ENCODE data around the gene DOCK8. TPM values are rescaled to one million over a fixed set of nuclear protein-coding genes. Genes with fewer than 3 reads are reported as not detected.

Gene DOCK8
- polyA plus RNA-seq, 1 donor (not counting 4 experiments of a cell fraction or from before 2014, with no cell fraction given) = 1.5 TPM

GRCh38 chr9:250625-251024 is 36.0 kb downstream of the DOCK8 start:
- DNase-seq (ENCODE audit: low read depth, low spot score) = no peak
- Histone ChIP-seq H3K4me3 (ENCODE audit: control insufficient read depth in 2 of 3, extremely low read depth in 1 of 3, insufficient read depth in 2 of 3, low read depth in 1 of 3, low read length in 3 of 3) (no peak overlapping the region), H3K4me1 (ENCODE audit: control insufficient read depth, extremely low read depth, insufficient read depth, low read length) (peaks cover 4% of the 10 kb centered on the region), H3K27me3 (ENCODE audit: control insufficient read depth, extremely low read depth, insufficient read depth, low read length) (no peaks in the 10 kb centered on the region), H3K9me3 (ENCODE audit: control insufficient read depth, low read depth, low read length) (no peaks in the 10 kb centered on the region), H3K79me2 (ENCODE audit: control insufficient read depth, insufficient read depth, low read length) (no peaks in the 10 kb centered on the region), H3K4me2 (ENCODE audit: control insufficient read depth, extremely low read depth, insufficient read depth, low read depth, low read length) (no peak overlapping the region), H3K27ac (ENCODE audit: control insufficient read depth, insufficient read depth, low read length) (no peak overlapping the region), H3K9me1 (ENCODE audit: control insufficient read depth, extremely low read depth, insufficient read depth, low read length) (no peaks in the 10 kb centered on the region), H3K36me3 (ENCODE audit: control insufficient read depth in 2 of 2, extremely low read depth in 1 of 2, insufficient read depth in 2 of 2, low read length in 2 of 2) (no peaks in the 10 kb centered on the region), H2AFZ (ENCODE audit: control insufficient read depth, low read length) (no peak overlapping the region), H4K20me1 (ENCODE audit: control insufficient read depth, extremely low read depth, insufficient read depth, low read length) (no peaks in the 10 kb centered on the region), H3K9ac (ENCODE audit: control insufficient read depth, extremely low read depth, insufficient read depth, low read length) (no peak overlapping the region)
- FAIRE-seq = no peak
- dilution Hi-C loops (cut with MboI; ENCODE audit: extremely low pct_ligation_motif_present, low sequenced_read_pairs) = no loop called here
- TF ChIP-seq EZH2 (IDR thresholded peaks at IDR 0.05; ENCODE audit: low read length) = no peak
- TF ChIP-seq CTCF (optimal IDR thresholded peaks at IDR 0.05 in 1 of 3, IDR thresholded peaks at IDR 0.05 in 1 of 3, conservative IDR thresholded peaks at IDR 0.05 in 1 of 3; ENCODE audit: extremely low read depth in 1 of 3, insufficient read depth in 2 of 3, low read length in 3 of 3) = no peak

GRCh38 chr9:251398-251797 is 36.7 kb downstream of the DOCK8 start:
- H2AFZ ChIP-seq (ENCODE audit: control insufficient read depth, low read length) = no peak overlapping the region
- H3K9ac ChIP-seq (ENCODE audit: control insufficient read depth, extremely low read depth, insufficient read depth, low read length) = no peak overlapping the region
- FAIRE-seq (no peak), DNase-seq (ENCODE audit: low read depth, low spot score) (no peak)
- no peaks in the 10 kb centered on the region for H3K27me3 ChIP-seq (ENCODE audit: control insufficient read depth, extremely low read depth, insufficient read depth, low read length)
- H3K4me2 ChIP-seq (ENCODE audit: control insufficient read depth, extremely low read depth, insufficient read depth, low read depth, low read length) = no peak overlapping the region
- H3K4me3 ChIP-seq (ENCODE audit: control insufficient read depth in 2 of 3, extremely low read depth in 1 of 3, insufficient read depth in 2 of 3, low read depth in 1 of 3, low read length in 3 of 3) = no peak overlapping the region
- no peaks in the 10 kb centered on the region for H3K9me1 ChIP-seq (ENCODE audit: control insufficient read depth, extremely low read depth, insufficient read depth, low read length)
- peaks cover 4% of the 10 kb centered on the region for H3K4me1 ChIP-seq (ENCODE audit: control insufficient read depth, extremely low read depth, insufficient read depth, low read length)
- dilution Hi-C loops (cut with MboI; ENCODE audit: extremely low pct_ligation_motif_present, low sequenced_read_pairs) = no loop called here
- no peaks in the 10 kb centered on the region for H3K36me3 ChIP-seq (ENCODE audit: control insufficient read depth in 2 of 2, extremely low read depth in 1 of 2, insufficient read depth in 2 of 2, low read length in 2 of 2)
- H3K27ac ChIP-seq (ENCODE audit: control insufficient read depth, insufficient read depth, low read length) = no peak overlapping the region
- no peaks in the 10 kb centered on the region for H3K9me3 ChIP-seq (ENCODE audit: control insufficient read depth, low read depth, low read length)
- H3K79me2 ChIP-seq (ENCODE audit: control insufficient read depth, insufficient read depth, low read length) = no peaks in the 10 kb centered on the region
- TF ChIP-seq EZH2 (IDR thresholded peaks at IDR 0.05; ENCODE audit: low read length) (no peak), CTCF (optimal IDR thresholded peaks at IDR 0.05 in 1 of 3, IDR thresholded peaks at IDR 0.05 in 1 of 3, conservative IDR thresholded peaks at IDR 0.05 in 1 of 3; ENCODE audit: extremely low read depth in 1 of 3, insufficient read depth in 2 of 3, low read length in 3 of 3) (no peak)
- H4K20me1 ChIP-seq (ENCODE audit: control insufficient read depth, extremely low read depth, insufficient read depth, low read length) = no peaks in the 10 kb centered on the region
